Caco-2 (cell line): ENCODE measurements around the gene SYNGR1. TPM values are rescaled to one million over a fixed set of nuclear protein-coding genes. Genes with fewer than 3 reads are reported as not detected.

Experiments used
- BruUV-seq: library from RNA; stranded (reverse); fragments of 400-500 nt; replicated peaks from 2 replicates; lab custom pipeline; 2021; lab: Mats Ljungman, UMichigan
- CTCF ChIA-PET: fragments of 300-600 bp; sonication (Branson Sonifier 250); formaldehyde crosslinking; loops from one replicate; lab custom pipeline; 2022; ENCODE audit warnings: antibody characterized with exemption; lab: Charles Lee
- POLR2A ChIA-PET: fragments of 300-600 bp; sonication (Branson Sonifier 250); formaldehyde crosslinking; loops from one replicate; lab custom pipeline; 2022; ENCODE audit warnings: antibody characterized with exemption; lab: Charles Lee
- DNase-seq, 2 experiments: peaks; one replicate each; pipeline versions ENCODE4 v3.0.0 to v3.0.0-alpha.2; 2020 to 2022
- H3K27me3 ChIP-seq: replicated peaks from 2 replicates; pipeline ENCODE4 v1.6.0; 2011; ENCODE audit warnings: low read length; ENCODE audit not compliant: control insufficient read depth, insufficient read depth
- H3K36me3 ChIP-seq: 2 replicates; pipeline ENCODE4 v1.5.1; 2011; ENCODE audit warnings: low read length; ENCODE audit not compliant: control insufficient read depth, insufficient read depth
- H3K4me1 ChIP-seq: fragments of 250-450 bp; sonication (Bioruptor Pico); 2 replicates; pipeline ENCODE4 v1.5.1; 2020; ENCODE audit warnings: mild to moderate bottlenecking
- H3K4me3 ChIP-seq: 2 replicates; pipeline ENCODE4 v1.5.1; 2011; ENCODE audit warnings: low read depth, mild to moderate bottlenecking, control low read depth, low read length
- H3K9me3 ChIP-seq: fragments of 250-450 bp; sonication (Bioruptor Pico); 2 replicates; pipeline ENCODE4 v1.5.1; 2020; ENCODE audit warnings: mild to moderate bottlenecking, moderate library complexity
- H3K27ac Mint-ChIP-seq: one replicate; pipeline ENCODE4 v1.8.0; 2022; ENCODE audit warnings: mixed read lengths; ENCODE audit not compliant: unreplicated experiment
- H3K27me3 Mint-ChIP-seq: one replicate; pipeline ENCODE4 v1.8.0; 2022; ENCODE audit warnings: mixed read lengths; ENCODE audit not compliant: insufficient read depth, unreplicated experiment
- H3K36me3 Mint-ChIP-seq: one replicate; pipeline ENCODE4 v1.8.0; 2022; ENCODE audit warnings: mild to moderate bottlenecking, mixed read lengths; ENCODE audit not compliant: insufficient read depth, unreplicated experiment
- H3K4me1 Mint-ChIP-seq: one replicate; pipeline ENCODE4 v1.8.0; 2022; ENCODE audit warnings: low read depth, mixed read lengths; ENCODE audit not compliant: unreplicated experiment
- H3K4me3 Mint-ChIP-seq: one replicate; pipeline ENCODE4 v1.8.0; 2022; ENCODE audit warnings: mild to moderate bottlenecking, moderate library complexity, mixed read lengths; ENCODE audit not compliant: unreplicated experiment
- H3K9me3 Mint-ChIP-seq: one replicate; pipeline ENCODE4 v1.8.0; 2022; ENCODE audit warnings: mixed read lengths; ENCODE audit not compliant: unreplicated experiment
- CTCF ChIP-seq, 2 experiments: fragments of 200-600 bp in 1 of 2; IDR thresholded peaks; 1 replicate in 1 of 2; 2 replicates in 1 of 2; pipeline versions ENCODE4 v1.5.1 to v1.8.0; 2011 to 2022; ENCODE audit warnings: antibody characterized with exemption in 1 of 2, control low read depth in 1 of 2, inconsistent platforms in 1 of 2, low read depth in 1 of 2, low read length in 1 of 2, mild to moderate bottlenecking in 1 of 2, moderate library complexity in 1 of 2; ENCODE audit not compliant: insufficient read depth in 1 of 2, severe bottlenecking in 1 of 2, unreplicated experiment in 1 of 2
- intact Hi-C: fragments of 100-400 bp; cut with micrococcal nuclease; formaldehyde crosslinking; loops from one replicate; pipeline ENCODE4 v1.10.0; 2022; ENCODE audit not compliant: unreplicated experiment
- total RNA-seq: library from RNA; stranded (reverse); gene quantifications from 2 replicates; pipeline ENCODE4 v1.2.3, GENCODE V29; 2022

Gene SYNGR1
- total RNA-seq, 1 experiment from 2014 or later, result 20.2 TPM

- POLR2A ChIA-PET, result no interaction called here
- CTCF ChIA-PET, result no interaction called here
- TF ChIP-seq CTCF (IDR thresholded peaks at IDR 0.05; ENCODE audit: insufficient read depth in 1 of 2, low read depth in 1 of 2, low read length in 1 of 2, severe bottlenecking in 1 of 2, unreplicated experiment in 1 of 2), result no peak
- H3K4me1 ChIP-seq, result no peaks in the 10 kb centered on the region
- H3K27ac Mint-ChIP-seq, result no peak overlapping the region
- no peak overlapping the region for H3K4me3 ChIP-seq
- no peaks in the 10 kb centered on the region for H3K36me3 Mint-ChIP-seq
- intact Hi-C loops, result no loop called here
- no peak for DNase-seq
- no peaks in the 10 kb centered on the region for H3K36me3 ChIP-seq
- no peaks in the 10 kb centered on the region for H3K9me3 Mint-ChIP-seq
- H3K27me3 Mint-ChIP-seq, result no peaks in the 10 kb centered on the region
- no TSS peak for BruUV-seq
- no peaks in the 10 kb centered on the region for H3K4me1 Mint-ChIP-seq
- no peaks in the 10 kb centered on the region for H3K27me3 ChIP-seq
- H3K4me3 Mint-ChIP-seq, result no peak overlapping the region
- H3K9me3 ChIP-seq, result no peaks in the 10 kb centered on the region
These were observed 32.6 kb downstream of the SYNGR1 start for GRCh38 chr22:39382410-39382809.

- Histone ChIP-seq H3K4me1 (no peaks in the 10 kb centered on the region), H3K27me3 (no peaks in the 10 kb centered on the region), H3K9me3 (no peaks in the 10 kb centered on the region), H3K4me3 (no peak overlapping the region), H3K36me3 (no peaks in the 10 kb centered on the region)
- Mint-ChIP-seq H3K4me3 (no peak overlapping the region), H3K27ac (no peak overlapping the region), H3K27me3 (no peaks in the 10 kb centered on the region), H3K4me1 (no peaks in the 10 kb centered on the region), H3K9me3 (no peaks in the 10 kb centered on the region), H3K36me3 (no peaks in the 10 kb centered on the region)
- CTCF ChIA-PET, result no interaction called here
- no peak for DNase-seq
- POLR2A ChIA-PET, result no interaction called here
- no TSS peak for BruUV-seq
- TF ChIP-seq CTCF (IDR thresholded peaks at IDR 0.05; ENCODE audit: insufficient read depth in 1 of 2, low read depth in 1 of 2, low read length in 1 of 2, severe bottlenecking in 1 of 2, unreplicated experiment in 1 of 2), result no peak
- intact Hi-C loops, result no loop called here
These were observed 34.2 kb downstream of the SYNGR1 start for GRCh38 chr22:39383841-39384625.

- H3K27ac Mint-ChIP-seq, result no peak overlapping the region
- H3K36me3 ChIP-seq, result no peaks in the 10 kb centered on the region
- ChIA-PET POLR2A (no interaction called here), CTCF (no interaction called here)
- H3K9me3 ChIP-seq, result no peaks in the 10 kb centered on the region
- peak in 1 of 2 experiments; percentile 43 for TF ChIP-seq CTCF (IDR thresholded peaks at IDR 0.05; ENCODE audit: insufficient read depth in 1 of 2, low read depth in 1 of 2, low read length in 1 of 2, severe bottlenecking in 1 of 2, unreplicated experiment in 1 of 2)
- no peak for DNase-seq
- no peaks in the 10 kb centered on the region for H3K4me1 ChIP-seq
- intact Hi-C loops, result no loop called here
- H3K4me1 Mint-ChIP-seq, result no peaks in the 10 kb centered on the region
- no peaks in the 10 kb centered on the region for H3K27me3 ChIP-seq
- no TSS peak for BruUV-seq
- no peak overlapping the region for H3K4me3 Mint-ChIP-seq
- H3K9me3 Mint-ChIP-seq, result no peaks in the 10 kb centered on the region
- H3K4me3 ChIP-seq, result no peak overlapping the region
- no peaks in the 10 kb centered on the region for H3K27me3 Mint-ChIP-seq
- H3K36me3 Mint-ChIP-seq, result no peaks in the 10 kb centered on the region
These were observed 35.1 kb downstream of the SYNGR1 start for GRCh38 chr22:39384750-39385480.
